SKM-1 (cell line): ENCODE measurements around the gene ODF2L.
"Not testable (repeated sequence)": the region's sequence is repeated elsewhere in the genome, so short reads cannot be mapped to it uniquely, and the experiment has no call there.

Source experiments
- DNase-seq: peaks from one replicate; lab custom pipeline; 2025; ENCODE audit not compliant: unreplicated experiment; lab: John Stamatoyannopoulos, UW

ODF2L gene

DNA sequence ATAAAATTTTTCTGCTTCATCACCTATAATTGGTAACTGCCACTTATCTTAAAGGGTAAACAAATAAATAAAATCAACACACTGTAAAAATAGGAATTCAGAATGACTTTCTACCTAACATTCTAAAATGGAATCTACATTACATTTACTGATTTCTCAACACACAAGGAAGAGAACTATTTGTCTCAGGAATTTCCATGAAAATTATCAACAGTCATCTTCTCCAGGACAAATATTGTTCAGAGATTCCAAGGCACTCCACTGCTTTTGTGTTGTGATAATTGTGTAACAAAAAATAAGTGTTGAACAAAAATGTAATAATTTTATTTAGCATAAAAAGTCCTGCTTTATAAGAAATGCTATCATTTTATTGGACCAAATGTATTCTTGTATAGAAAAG is 7.3 kb downstream of the ODF2L start:
- DNase-seq = no peak

DNA sequence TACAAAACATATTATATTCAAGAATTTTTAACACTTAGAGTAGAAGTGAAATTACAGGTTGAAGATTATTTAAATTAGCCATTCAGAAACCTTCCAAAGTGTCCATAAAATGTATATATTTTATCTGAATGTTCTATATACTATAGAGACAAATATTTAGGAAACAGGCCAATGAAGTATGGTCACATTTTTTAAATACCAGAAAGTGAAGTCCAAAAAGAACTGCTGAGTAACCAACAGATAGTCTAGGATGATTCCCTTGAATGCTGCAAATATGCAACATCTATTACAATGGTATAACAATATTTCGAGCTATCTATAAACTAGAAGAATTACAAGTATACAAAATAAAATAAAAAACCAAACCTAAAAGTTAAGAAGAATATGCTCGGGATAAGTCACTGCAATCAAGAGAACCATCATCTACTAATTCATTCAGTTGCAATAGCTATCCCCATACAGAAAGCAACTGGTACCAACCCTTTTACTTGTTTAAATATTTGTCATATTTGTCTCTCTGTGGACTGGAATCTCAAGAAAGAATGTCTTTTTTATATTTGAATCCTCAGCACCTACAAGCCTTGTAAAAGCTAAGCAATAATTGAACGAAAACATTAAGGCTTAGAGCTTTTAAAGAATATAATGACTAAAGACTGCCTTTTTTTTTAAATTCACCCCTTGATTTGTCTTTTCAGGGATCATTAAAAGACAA is 8.1 kb downstream of the ODF2L start:
- DNase-seq = no peak

DNA sequence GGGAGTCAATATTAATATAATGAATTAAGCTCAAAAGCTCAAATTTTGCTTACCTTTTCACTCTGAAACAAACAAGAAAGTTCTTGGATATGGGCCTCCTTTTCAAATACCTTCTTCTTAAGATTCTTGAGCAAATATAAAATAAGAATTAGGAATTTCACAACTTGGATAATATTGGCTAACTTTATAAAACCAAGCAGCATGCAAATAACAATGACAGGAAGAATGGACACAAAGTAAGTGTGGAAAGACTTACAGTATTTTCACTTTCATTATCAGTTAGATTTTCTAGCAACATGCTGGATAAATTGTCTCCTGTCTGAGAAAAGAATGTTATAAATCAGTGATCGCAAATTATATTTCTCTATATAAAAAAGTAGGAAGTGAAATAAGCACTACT is 13.2 kb downstream of the ODF2L start:
- DNase-seq = no peak

DNA sequence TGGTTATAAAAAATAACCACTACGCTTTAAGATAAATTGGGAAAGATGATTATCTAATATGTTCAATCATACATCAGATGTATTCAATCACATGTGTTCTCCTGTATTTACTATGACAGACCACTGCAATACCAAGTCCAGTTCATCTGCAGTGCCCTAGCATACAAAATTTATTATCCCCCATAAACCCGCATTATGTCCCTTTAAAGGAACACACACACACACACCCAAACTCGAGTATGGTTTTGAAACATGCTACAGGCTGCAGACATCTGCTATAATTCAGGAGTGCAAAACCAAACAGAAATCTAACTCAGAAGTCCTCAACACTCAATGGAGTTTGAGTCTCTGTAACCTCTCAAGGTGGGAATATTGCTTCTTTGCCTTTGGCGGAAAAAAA is 14.9 kb downstream of the ODF2L start:
- DNase-seq = no peak

DNA sequence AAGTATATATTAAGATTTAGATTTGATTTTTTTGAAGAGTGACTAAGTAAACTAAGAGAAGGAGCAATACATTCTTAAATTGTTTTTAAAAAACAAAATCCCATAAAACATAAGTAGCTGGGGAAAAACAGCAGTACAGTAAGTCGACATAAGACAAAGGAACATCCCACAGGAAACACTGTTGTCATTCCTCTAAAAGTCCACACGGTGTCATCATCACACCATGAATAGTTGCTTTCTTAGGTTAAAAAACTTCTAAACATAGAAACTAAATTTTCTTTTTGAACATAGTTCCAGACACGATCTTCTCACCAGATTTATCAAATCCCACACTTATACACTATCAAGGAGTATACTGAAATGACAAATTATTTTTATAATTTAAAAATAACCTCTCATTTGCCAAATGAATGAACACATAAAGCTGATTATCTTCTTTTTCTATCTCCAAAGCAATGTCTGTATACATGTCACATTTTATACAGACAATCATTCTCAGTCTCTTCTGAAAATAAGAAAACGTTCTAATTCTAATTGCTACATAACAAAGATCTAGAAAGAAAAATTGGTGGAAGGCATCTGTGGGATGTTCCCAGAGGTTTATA is 15.8 kb downstream of the ODF2L start:
- peak; percentile 28 for DNase-seq

DNA sequence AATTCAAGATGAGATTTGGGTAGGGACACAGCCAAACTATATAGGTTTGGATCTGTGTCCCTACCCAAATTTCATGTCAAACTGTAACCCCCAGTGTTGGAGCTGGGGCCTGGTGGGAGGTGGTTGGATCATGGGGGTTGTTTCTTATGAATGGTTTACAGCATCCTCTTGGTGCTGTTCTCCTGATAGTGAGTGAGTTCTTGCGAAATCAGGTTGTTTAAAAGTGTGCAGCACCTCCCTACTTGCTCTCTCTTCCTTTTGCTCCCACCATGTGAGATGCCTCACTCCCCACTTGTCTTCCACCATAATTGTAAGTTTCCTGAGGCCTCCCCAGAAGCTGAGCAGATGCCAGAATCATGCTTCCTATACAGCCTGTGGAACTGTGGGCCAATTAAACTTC is 17.3 kb downstream of the ODF2L start:
- no peak for DNase-seq

DNA sequence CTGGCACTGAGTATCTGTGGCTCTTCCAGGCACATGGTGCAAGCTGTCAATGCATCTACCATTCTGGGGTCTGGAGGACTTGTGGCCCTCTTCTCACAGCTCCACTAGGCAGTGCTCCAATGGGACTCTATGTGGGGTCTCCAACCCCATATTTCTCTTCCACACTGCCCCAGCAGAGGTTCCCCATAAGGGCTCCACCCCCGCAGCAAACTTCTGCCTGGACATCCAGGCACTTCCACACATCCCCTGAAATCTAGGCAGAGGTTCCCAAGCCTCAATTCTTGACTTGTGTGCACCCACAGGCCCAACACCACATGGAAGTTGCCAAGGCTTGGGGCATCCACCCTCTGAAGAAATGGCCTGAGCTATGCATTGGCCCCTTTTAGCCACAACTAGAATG is 18.8 kb downstream of the ODF2L start:
- no peak for DNase-seq

DNA sequence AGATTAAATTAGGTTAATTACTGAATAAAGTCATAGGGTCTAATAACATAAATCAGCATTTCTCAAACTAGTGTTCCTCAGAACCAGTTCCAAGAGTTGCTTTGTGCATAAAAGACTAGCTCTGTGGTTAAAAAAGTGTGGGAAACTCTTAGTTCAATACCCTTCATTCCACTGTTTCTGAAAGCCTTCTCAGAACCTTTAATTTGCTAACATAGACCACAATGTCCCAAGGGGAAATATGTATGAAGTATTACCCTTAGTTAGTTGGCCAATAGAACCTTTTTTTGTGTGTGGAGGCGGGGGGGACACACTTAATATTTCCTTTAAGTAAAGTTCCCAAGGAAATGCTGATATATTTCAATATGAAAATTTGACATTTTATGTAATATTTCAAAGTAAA is 20.4 kb downstream of the ODF2L start:
- DNase-seq = no peak

DNA sequence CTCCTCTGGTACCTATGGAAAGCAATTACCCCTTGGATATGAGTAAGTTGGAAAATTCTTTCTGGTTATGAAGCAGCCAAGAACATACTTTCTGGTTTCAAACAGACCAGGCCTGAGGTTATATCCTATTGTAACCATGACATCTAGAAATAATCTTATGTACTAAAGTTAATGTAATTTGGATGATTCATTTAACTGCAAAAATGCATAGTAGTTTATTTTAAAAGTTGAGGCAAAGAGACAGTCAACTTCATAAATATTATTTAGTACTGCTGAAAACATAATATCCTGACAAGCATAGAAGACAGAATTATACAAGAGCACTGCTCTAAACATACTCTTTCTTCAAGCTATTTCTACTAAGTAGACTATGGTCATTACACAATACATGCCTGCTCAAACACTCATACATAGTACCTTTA is 25.5 kb downstream of the ODF2L start:
- no peak for DNase-seq

DNA sequence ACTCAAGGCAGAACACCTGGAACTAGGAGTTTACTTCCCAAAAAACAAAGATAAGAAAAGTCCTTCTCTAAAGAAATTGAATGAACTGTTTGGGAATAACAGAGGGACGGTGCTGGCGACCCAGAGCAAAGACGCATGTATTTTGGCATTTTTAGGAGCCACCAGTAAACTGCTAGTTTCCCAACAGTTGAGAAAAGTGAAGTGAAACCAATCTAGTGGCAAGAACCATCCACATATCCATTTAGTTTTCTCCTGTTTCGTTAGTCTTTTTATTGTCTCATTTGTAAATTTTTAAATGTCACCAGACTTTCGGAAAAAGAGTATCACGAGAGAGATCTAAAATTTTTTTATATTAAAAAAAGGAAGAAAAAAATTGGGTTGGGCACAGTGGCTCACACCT is 30.2 kb downstream of the ODF2L start:
- DNase-seq = no peak

DNA sequence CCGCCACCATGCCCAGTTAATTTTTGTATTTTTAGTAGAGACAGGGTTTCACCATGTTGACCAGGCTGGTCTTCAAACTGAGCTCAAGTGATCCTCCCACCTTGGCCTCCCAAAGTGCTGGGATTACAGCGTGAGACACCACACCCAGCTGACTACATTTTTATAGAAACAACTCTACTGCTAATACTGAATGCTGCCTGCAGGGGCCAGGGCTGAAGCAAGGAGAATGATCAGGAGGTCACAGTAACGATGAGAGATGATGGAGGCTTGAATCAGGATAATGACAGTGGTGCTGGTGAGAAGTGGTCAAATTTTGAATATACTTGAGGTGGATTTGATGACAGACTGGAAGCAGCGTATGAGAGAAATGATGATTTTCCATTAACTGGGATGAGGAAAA is 33.3 kb downstream of the ODF2L start:
- no peak for DNase-seq

DNA sequence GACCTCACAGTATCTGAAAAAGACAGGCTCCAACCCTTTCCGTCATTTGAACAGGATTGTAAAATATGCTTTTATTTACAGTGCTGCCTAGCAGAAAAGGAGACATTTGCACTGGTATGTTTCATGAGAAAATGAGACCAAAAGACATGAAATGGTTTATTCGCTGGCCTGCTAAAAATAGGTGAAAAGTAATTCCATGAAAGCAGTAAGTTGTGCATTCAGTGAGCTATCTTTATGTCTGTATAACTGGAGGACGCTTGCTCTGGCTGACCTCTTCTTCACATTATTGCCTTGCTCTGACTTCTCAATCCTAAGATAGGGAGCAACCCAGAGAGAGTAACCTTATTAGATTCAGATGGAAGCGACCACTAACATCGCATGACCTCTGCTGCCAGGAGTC is 38.3 kb downstream of the ODF2L start:
- DNase-seq = no peak

DNA sequence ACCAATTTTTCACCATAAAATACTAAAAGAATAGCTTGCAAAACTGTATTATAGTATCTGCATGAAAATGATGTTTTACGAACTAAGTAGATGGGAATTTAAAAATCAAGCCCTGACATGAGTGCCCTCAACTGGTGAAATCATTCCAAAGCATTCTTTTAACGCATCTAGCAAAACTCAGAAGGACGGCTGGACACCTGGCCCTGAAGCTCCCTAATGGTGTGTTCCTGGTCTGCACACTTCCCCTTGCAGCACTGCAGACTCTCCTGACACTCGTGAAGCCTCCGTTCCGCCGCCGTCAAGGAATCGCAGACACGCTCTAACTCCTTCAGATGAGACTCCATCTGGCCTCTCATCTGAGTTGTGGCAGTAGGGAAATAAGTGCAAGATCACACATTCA is 39.9 kb downstream of the ODF2L start:
- no peak for DNase-seq

DNA sequence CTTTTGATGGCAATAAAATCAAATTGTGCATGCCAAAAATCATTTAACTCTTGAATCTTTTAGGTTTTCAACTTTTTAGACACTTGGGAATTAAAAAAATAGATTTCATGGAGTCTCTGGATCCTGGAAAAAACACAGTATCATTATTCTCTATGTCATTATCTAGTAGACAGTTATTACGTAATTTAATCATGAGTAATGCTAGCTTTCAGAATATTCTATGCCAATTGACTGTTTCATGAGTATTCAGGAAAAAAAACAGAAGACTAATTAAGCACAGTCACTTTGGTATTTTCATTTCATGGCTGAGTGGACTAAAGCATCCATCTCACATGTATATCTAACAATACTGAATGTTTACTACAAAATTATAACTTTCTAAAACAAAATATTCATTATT is 44.0 kb downstream of the ODF2L start:
- no peak for DNase-seq

DNA sequence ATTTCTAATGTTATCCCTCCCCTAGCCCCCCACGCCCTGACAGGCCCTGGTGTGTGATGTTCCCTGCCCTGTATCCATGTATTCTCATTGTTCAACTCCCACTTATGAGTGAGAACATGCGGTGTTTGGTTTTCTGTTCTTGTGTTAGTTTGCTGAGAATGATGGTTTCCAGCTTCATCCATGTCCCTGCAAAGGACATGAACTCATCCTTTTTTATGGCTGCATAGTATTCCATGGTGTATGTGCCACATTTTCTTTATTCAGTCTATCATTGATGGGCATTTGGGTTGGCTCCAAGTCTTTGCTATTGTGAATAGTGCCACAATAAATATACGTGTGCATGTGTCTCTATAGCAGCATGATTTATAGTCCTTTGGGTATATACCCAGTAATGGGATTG is 45.9 kb downstream of the ODF2L start:
- not testable (repeated sequence) for DNase-seq

DNA sequence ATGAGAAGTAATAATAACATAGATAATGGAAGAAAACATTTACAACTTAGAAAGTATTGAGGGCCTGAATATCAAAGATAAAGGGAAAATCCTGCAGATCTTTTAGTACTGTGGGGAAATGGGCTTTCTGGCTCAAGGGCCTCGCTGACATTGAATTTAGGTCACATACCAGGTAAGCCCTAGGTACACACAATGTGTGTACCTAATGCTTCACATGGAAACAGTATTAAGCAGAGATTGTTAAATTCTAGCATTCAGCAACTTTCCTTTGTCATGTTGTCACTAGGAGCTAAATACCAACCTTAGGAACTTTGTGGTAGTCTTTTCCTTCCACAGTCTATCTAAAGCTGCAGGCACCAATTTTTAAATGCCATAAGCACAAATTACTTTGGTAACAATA is 49.7 kb downstream of the ODF2L start:
- DNase-seq = no peak

DNA sequence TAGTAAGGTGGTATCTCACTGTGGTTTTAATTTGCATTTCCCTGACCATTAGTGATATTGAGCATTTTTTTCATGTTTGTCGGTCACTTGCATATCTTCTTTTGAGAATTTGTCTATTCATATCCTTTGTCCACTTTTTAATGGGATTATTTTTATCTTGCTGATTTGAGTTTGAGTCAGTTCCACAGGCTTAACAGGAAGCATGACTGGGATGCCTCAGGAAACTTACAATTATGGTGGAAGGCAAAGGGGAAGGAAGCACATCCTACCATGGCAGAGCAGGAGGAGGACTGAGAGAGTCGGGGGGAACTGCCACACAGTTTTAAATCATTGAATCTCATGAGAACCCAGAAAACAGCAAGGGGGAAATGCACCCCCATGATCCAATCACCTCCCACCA is 51.1 kb downstream of the ODF2L start:
- no peak for DNase-seq

DNA sequence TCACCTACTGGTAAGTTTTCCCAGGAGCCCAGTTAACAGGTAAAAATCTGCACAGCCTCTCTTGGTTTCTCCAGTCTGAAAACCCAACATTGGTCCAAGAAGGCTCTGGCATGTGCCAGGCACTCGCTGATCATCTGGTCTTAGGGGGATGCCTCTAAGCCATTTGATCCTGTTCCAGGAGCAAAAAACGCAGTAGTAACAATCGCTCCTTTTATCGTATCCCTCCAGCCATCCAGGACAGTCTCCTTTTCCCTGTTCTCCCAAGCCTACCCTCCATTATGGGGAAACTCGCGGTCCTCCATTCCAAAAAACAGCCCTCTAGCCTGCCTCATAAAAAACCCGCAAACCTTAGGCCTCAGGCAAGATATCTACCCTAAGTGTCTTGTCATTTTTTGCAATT is 56.2 kb downstream of the ODF2L start:
- DNase-seq = no peak

DNA sequence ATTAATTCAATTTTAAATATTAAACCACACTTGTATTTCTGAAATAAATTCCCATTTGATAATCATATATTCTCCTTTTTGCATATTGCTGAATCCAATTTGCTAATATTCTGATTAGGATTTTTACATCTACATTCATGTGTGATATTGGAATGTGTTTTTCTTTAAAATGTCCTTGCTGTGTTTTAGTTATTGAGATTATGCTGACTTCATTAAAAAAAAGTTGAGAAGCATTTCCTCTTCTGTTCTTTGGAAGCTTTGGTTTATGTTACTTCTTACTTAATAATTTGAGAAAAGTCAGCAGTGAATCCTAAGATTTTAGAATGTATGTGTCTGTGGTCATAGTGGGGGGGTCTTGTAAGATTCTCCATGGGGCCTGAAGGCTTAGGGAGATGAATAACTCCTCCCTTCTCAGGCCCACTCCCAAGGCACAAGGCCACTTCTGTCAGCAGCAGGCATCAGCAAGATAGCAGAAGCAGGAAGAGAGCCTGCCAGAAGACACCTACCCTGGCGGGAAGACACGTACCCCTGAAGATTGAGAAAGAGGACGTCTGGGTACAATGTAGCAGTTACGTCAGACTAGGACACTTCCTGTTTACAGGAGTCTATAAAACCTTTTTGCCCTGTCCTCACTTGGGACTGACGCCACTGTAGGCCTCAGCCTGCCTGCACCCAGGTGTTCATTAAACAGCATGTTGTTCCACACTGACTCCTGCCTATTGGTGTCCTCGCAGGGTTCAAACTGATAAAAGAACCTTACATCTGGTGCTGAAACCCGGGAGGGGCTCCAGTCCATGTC is 56.9 kb downstream of the ODF2L start:
- DNase-seq = peak; percentile 91

DNA sequence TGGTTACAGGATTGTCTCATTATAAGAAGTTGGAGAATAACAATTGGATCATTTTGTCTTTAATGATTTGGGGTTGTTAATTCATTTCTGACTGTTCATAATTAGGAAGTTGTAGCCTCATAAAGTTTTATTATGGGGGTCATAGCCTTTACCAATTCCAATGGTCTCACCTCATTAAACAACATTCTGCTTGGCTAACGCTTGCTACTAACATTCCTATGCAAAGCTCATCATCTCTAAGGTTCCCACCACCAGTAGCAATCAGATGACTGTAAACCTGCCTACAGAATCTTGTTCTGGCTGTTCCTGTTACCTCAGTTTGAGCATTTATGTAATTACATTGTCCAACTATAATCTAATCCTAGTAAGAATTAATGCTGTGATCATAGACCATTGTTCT is 60.2 kb downstream of the ODF2L start:
- no peak for DNase-seq

DNA sequence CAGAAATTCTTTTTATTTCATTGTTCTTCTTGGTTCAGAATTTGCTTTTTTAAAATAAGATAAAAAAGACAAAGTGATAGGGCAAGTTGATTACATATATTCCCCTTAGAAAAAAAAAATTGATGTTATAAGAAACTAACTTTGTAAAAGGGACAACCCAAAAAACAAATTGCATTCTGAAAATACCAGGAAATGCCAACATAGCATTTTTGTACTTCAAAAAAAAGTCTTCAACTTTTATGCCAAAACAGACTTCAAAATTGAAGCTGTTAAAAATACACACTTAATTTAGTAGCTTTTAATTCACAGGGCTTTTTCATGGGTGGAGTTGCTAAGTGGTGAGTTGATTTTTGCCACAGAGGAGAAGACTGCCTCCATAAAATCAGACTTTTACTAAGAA is 70.9 kb downstream of the ODF2L start:
- DNase-seq = no peak

DNA sequence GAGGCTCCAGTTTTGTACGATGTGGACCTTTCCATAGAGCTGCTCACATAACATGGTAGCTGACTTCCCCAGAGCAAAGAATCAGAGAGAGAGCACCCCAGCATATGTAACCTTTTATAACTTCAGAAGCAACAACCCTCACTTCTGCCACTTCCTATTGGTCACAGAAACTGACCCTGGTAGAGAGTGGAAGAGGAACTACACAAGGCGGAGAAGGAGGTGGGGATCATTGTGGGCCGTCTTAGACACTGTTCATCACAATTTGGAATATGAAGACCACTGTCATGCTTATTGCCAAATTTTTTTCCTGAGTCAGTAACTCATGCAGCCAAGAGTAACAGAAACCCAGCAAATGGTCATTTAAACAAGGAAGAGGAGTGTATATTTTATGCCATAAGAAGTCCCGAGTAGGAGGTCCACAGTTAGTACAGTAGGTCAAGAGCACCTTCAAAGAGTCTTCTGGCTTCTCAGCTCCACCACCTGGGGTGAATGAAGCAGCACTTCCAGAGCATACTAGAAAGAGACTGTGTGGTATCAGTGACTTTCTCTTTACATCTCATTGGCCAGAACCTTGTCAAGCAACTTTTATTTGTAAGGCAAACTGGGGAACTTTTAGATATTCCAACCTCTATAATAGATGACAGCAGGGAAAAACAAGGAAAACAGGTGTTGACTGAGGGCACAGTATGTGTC is 71.8 kb downstream of the ODF2L start:
- no peak for DNase-seq
